Ectodermal cell (in vitro differentiated cells): ENCODE results near the gene NCAM1.

Experiments
- H3K27ac ChIP-seq: 2 replicates; pipeline ENCODE4 v1.7.0; 2013; ENCODE audit warnings: mild to moderate bottlenecking, low read depth, low read length; ENCODE audit not compliant: insufficient read depth, poor library complexity, severe bottlenecking
- H3K27me3 ChIP-seq: 2 replicates; pipeline ENCODE4 v1.7.0; 2013; ENCODE audit warnings: mild to moderate bottlenecking, low read length; ENCODE audit not compliant: insufficient read depth, control insufficient read depth, poor library complexity, severe bottlenecking
- H3K36me3 ChIP-seq: one replicate; pipeline ENCODE4 v1.7.0; 2013; ENCODE audit warnings: low read length; ENCODE audit not compliant: control insufficient read depth, insufficient read depth
- H3K4me1 ChIP-seq: one replicate; pipeline ENCODE4 v1.7.0; 2013; ENCODE audit warnings: low read length; ENCODE audit not compliant: control insufficient read depth, insufficient read depth
- H3K4me3 ChIP-seq: 2 replicates; pipeline ENCODE4 v1.7.0; 2013; ENCODE audit warnings: low read depth, low read length, control low read depth; ENCODE audit not compliant: insufficient read depth
- H3K9me3 ChIP-seq: 2 replicates; pipeline ENCODE4 v1.7.0; 2013; ENCODE audit warnings: mild to moderate bottlenecking, low read length, moderate library complexity; ENCODE audit not compliant: control insufficient read depth
- WGBS, 2 experiments: methylation state at CpG; one replicate each; pipeline ENCODE4 v1.1.7; 2013; ENCODE audit warnings: missing lambda C conversion rate in 2 of 2; 5-methylcytosine and 5-hydroxymethylcytosine counted together

NCAM1 gene

DNA sequence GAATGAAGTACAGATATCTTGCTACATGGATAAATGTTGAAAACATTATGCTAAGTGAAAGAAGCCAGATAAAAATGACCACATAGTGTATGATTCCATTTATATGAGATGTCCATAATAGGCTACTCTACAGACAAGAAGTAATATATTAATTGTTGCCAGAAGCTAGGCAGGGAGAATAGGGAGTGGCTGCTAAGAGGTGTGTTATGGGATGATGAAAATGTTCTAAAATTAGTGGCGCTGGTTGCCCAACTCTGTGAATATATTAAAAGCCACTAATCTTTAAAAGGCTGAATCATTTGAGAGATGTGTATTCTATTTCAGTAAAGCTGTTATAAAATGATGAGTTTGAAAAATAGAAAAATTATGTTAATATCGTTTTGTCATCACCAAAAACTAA lies 144.4 kb downstream of the NCAM1 start:
- H3K9me3 ChIP-seq: no peaks in the 10 kb centered on the region

DNA sequence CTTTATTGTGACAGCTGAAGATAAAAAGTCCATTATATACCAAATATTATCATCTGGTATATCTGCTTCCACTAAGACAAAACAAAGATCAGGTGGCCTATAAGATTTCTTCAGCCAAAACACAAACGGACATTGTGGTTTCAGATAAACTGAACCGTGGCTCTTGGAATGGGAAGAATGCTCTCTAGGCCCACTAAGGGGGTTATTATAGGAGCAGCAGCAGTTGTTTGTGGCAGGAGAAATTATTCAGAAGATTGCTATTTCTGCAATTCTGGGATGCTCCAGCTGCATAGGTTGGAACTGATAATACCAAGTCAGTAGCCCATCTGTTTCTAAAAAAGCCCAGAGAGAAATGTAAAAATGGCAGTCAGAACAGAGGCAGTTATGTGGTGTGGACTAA lies 145.3 kb downstream of the NCAM1 start:
- H3K9me3 ChIP-seq: no peaks in the 10 kb centered on the region
- H3K27me3 ChIP-seq: no peaks in the 10 kb centered on the region
- no peaks in the 10 kb centered on the region for H3K4me1 ChIP-seq
- H3K27ac ChIP-seq: no peak overlapping the region
- 85 to 90% methylated on average over 2 of the region's 2 CpGs for WGBS, 2 experiments
- no peak overlapping the region for H3K4me3 ChIP-seq
- H3K36me3 ChIP-seq: no peaks in the 10 kb centered on the region

More for the DNA sequence above, 144.4 kb downstream of the NCAM1 start:
- Histone ChIP-seq H3K4me1 (no peaks in the 10 kb centered on the region), H3K27ac (no peak overlapping the region), H3K4me3 (no peak overlapping the region), H3K27me3 (no peaks in the 10 kb centered on the region), H3K36me3 (no peaks in the 10 kb centered on the region)
- WGBS, 2 experiments: 92 to 100% methylated on average over 1 of the region's 2 CpGs

DNA sequence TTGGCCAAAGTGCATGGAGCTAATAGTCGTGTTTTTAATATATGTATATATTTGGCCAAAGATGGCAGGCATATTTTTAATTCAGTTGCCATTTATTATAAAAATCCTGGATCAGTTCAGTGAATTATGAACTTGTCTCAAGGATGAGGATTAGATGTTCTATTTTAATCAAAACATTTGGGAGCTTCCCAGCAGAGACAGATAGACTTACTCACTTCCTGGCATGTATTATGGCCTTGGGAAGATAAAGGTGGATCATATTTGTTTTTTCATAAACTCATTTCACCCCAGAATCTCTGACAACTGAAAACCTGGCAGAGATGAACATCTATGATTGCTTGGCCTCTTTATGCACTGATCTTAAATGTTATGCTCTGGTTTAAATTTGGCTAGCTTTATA lies 148.8 kb downstream of the NCAM1 start:
- Histone ChIP-seq H3K4me1 (peaks cover 3% of the 10 kb centered on the region), H3K36me3 (no peaks in the 10 kb centered on the region), H3K4me3 (no peak overlapping the region), H3K27me3 (no peaks in the 10 kb centered on the region), H3K27ac (no peak overlapping the region), H3K9me3 (no peaks in the 10 kb centered on the region)
- WGBS, 2 experiments: 75 to 86% methylated on average over 1 of the region's 1 CpG

DNA sequence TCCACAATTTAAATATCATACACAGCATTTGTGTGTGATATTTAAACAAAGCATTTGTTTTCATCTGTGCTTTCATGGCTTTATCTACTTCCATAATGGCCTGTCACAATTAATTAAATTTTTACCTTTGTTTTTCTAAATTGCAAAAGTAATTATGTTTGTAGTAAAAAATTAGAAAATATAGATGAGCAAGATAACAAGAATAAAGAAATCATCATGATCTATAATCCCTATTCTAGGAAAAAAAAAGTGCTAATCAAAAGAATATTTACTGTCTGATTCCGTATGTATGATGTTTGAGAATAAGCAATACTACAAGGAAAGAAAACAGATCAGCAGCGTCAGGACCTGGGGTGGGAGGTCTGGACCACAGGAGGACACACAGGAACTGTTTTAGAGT lies 149.9 kb downstream of the NCAM1 start:
- 94 to 96% methylated on average over 2 of the region's 2 CpGs for WGBS, 2 experiments
- Histone ChIP-seq H3K4me3 (no peak overlapping the region), H3K36me3 (no peaks in the 10 kb centered on the region), H3K27me3 (no peaks in the 10 kb centered on the region), H3K27ac (no peak overlapping the region), H3K9me3 (no peaks in the 10 kb centered on the region), H3K4me1 (peaks cover 3% of the 10 kb centered on the region)

DNA sequence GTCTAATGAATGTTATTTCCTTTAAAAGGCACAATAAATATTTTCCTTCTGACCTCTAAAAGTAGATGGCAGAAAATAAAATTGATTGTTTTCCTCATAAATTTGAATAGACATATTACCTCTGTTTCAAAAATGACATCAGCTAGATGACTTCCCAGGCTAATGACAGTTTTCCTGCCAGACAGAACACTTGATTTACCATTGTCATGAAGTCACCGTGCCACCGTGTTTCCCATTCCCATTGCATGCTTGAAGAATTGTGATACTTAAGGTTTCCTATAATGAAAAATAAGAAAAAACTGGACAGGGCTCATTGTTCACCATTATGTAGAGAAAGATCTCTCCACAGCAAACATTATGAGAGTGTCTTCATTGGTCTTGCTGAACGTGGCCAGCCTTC lies 151.1 kb downstream of the NCAM1 start:
- Histone ChIP-seq H3K36me3 (no peaks in the 10 kb centered on the region), H3K9me3 (no peaks in the 10 kb centered on the region), H3K27me3 (no peaks in the 10 kb centered on the region), H3K4me1 (peaks cover 3% of the 10 kb centered on the region), H3K4me3 (no peak overlapping the region), H3K27ac (no peak overlapping the region)
- WGBS, 2 experiments: 94 to 95% methylated on average over 3 of the region's 3 CpGs

DNA sequence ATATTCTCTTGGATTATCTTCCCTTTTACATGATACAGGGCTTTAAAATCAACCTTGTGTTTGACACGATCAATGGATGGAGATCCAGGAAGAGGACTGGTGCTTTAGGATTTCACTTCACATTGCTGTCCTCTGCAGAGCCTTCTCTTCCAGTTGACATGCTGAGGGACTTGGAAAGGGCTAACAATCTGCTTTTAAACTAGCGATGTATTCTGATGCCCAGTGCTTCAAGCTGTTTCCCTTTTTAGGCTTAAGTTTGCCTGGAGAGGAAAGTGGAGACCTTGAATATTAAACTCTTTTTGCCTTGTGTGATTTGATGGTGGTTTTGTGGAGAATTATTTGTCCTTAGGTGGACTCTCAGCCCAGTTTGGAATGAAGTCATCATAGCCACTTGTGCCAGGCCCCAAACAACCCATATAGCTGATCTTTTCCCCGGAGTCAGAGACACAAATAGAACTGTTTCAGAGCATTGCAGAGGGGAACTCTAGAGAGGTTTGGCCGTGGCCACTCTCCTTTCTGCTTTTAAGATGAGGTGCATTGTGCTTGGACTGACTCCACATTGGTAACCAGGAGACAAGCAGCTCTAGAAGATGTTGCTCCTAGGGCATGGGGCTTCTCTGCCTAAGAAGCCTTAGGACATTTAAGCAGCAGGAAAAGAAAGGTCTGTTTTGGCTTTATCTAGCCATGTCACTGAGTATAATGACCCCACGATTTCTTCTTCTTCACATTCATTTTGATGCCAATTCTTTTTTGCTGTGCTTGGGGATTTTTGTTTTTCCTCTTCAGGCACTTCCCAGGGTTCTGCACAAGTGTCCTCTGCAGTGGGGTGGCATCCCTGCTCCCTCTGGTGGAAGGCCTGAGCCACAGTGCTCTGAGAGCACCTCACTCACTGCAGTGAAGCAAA lies 152.8 kb downstream of the NCAM1 start:
- no peaks in the 10 kb centered on the region for H3K9me3 ChIP-seq
- 81 to 85% methylated on average over 5 of the region's 5 CpGs for WGBS, 2 experiments
- no peak overlapping the region for H3K27ac ChIP-seq
- H3K4me3 ChIP-seq: no peak overlapping the region
- H3K36me3 ChIP-seq: no peaks in the 10 kb centered on the region
- peaks cover 9% of the 10 kb centered on the region for H3K4me1 ChIP-seq
- H3K27me3 ChIP-seq: no peaks in the 10 kb centered on the region

DNA sequence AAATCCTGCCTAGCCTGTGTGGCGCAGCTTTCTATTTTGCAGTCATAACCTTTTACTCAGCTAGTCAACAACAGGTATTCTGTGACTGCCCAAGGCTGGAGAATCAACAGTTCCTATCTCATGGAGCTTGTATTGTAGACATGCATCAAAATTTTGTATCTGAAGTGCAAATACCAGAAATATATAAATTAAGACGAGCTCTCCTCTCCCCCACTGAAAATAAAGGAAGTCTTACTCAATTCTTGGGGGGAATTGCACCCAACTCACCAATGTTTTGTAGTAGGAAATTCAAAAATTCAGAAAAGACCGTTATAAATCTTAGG lies 153.4 kb downstream of the NCAM1 start:
- Histone ChIP-seq H3K4me3 (no peak overlapping the region), H3K36me3 (no peaks in the 10 kb centered on the region), H3K27me3 (no peaks in the 10 kb centered on the region), H3K9me3 (no peaks in the 10 kb centered on the region), H3K27ac (no peak overlapping the region), H3K4me1 (peaks cover 13% of the 10 kb centered on the region)
- WGBS, 2 experiments: 85 to 95% methylated on average over 1 to 3 of the region's 3 CpGs

DNA sequence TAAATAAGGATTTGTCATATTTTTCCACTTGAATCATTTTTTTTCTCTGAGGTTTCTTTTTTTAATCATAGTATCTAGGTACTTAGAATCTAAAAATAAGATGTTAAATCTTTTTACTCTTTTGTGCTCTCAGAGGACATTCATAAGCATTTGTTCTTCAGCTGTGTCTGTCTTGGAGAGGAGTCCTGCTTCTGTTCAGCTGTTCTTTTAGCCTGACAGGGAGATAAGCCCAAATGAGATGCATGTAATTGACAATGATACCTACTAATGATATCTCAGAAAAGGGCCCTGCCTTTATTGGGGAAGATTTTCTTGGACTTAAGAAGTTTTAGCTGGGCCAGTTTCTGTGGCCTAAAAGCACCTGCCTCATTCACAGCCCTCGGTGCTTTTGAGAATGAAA lies 156.9 kb downstream of the NCAM1 start:
- Histone ChIP-seq H3K27me3 (no peaks in the 10 kb centered on the region), H3K4me3 (no peak overlapping the region), H3K36me3 (no peaks in the 10 kb centered on the region), H3K27ac (no peak overlapping the region), H3K4me1 (peaks cover 13% of the 10 kb centered on the region), H3K9me3 (no peaks in the 10 kb centered on the region)
- 64 to 93% methylated on average over 1 of the region's 1 CpG for WGBS, 2 experiments

DNA sequence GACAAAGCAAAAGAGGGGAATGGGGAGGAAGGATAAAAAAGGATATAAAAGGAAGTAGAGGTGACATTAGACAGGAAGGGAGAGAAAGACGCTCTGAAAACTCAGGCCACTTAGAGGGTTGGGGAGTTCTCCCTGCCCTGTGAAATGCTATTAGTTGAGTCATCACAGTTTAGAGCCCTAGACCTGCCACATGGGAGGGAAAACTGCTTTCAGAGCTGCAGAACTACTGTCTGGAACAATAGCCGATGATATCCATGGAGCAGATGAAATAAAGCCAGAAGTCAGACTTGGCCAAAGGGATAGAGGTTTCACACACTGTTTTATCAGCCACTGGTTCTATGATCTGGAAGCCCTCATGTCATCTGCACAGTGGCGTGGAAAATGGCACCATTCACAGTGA lies 157.9 kb downstream of the NCAM1 start:
- WGBS, 2 experiments: 87 to 89% methylated on average over 3 of the region's 3 CpGs
- Histone ChIP-seq H3K36me3 (no peaks in the 10 kb centered on the region), H3K4me3 (no peak overlapping the region), H3K27ac (no peak overlapping the region), H3K27me3 (no peaks in the 10 kb centered on the region), H3K4me1 (peaks cover 14% of the 10 kb centered on the region), H3K9me3 (no peaks in the 10 kb centered on the region)

DNA sequence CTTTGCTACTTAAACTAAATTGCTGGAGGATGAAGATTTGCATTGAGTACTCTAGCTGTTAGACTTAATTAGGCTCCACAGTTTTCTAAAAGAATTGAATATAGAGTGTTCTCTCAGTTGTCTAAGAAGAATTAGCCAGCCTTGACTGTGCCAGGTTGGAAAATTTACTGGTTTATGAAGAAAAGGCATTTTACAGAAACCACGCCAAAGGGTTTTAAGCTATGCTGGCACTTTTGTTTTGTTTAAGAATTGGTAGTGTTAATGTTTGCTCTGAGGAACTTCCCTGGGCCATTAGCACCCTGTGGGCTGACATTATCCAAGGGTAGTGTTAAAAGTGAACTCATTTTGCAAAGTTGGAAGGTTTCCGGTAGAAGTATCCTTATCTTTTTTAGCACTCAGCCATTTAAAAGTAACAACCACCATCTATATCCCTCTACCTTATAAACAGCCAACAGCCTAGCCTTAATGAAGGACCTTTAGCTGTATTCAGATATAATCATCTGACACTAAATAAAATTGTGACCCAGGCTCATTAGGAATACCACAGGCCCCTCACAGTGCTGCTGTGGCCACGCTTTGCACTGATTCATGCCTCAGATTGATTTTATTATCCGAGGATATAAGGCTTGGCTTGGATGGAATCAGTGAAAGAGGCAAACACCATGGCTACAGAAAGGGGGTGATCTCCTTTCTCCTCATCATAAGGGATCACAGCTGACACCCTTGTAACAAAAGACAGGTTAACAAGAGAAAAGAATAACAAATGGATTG lies 158.9 kb downstream of the NCAM1 start:
- whole genome bisulfite sequencing, 2 experiments: 88 to 90% methylated on average over 4 of the region's 4 CpGs
- H3K27ac ChIP-seq: no peak overlapping the region
- no peaks in the 10 kb centered on the region for H3K9me3 ChIP-seq
- no peaks in the 10 kb centered on the region for H3K36me3 ChIP-seq
- no peak overlapping the region for H3K4me3 ChIP-seq
- peaks cover 12% of the 10 kb centered on the region for H3K4me1 ChIP-seq
- H3K27me3 ChIP-seq: no peaks in the 10 kb centered on the region
